Thyroid gland (tissue), 4 donors: ENCODE measurements around the gene H1-8. TPM values are rescaled to one million over a fixed set of nuclear protein-coding genes. Genes with fewer than 3 reads are reported as not detected.

ENCODE experiments used
- DNase-seq, 2 donors: peaks; one replicate each; pipeline ENCODE4 v3.0.0-alpha.2; 2019
- H3K27ac ChIP-seq, 3 donors: fragments of 200-600 bp; sonication (generic); 1 replicate in 2 of 3; 2 replicates in 1 of 3; pipeline ENCODE4 v1.5.1; 2016 to 2019; ENCODE audit warnings: mild to moderate bottlenecking in 1 of 3, moderate library complexity in 1 of 3
- H3K27me3 ChIP-seq: fragments of 200-600 bp; sonication (generic); one replicate; pipeline ENCODE4 v1.5.1; 2019
- H3K36me3 ChIP-seq, 2 donors: fragments of 200-600 bp; sonication (generic); one replicate each; pipeline ENCODE4 v1.5.1; 2016 to 2019
- H3K4me1 ChIP-seq, 2 donors: fragments of 200-600 bp; sonication (generic); one replicate each; pipeline ENCODE4 v1.5.1; 2017 to 2019
- H3K4me3 ChIP-seq, 3 donors: fragments of 200-600 bp; sonication (generic); replicated peaks in 1 of 3; 1 replicate in 2 of 3; 2 replicates in 1 of 3; pipeline ENCODE4 v1.5.1; 2016; ENCODE audit warnings: mild to moderate bottlenecking in 1 of 3
- H3K9me3 ChIP-seq: fragments of 200-600 bp; sonication (generic); one replicate; pipeline ENCODE4 v1.5.1; 2017
- POLR2A ChIP-seq, 2 donors: fragments of 450-650 bp; IDR thresholded peaks; one replicate each; pipeline ENCODE4 v1.6.1; 2017; ENCODE audit warnings: antibody characterized with exemption in 2 of 2, mild to moderate bottlenecking in 2 of 2, moderate library complexity in 1 of 2
- WGBS, 2 donors: methylation state at CpG; one replicate each; pipeline ENCODE4 v1.1.5; 2017; 5-methylcytosine and 5-hydroxymethylcytosine counted together
- intact Hi-C: fragments of 100-400 bp; cut with DNase I; formaldehyde crosslinking; loops from one replicate; pipeline ENCODE4 v1.15.1; 2023
- total RNA-seq, 4 donors: library from RNA; depleted of rRNA; stranded (reverse); fragments of >200 nt; gene quantifications; one replicate each; pipeline ENCODE4 v1.2.3, GENCODE V29; 2016
- TF ChIP-seq, protein P1 (sequence below), 6 experiments: fragments of 200-600 bp in 3 of 6; fragments of 450-650 bp in 3 of 6; sonication (generic) in 3 of 6; IDR thresholded peaks; one replicate each; pipeline ENCODE4 v1.5.1; 2016 to 2019; ENCODE audit warnings: antibody characterized with exemption in 6 of 6, mild to moderate bottlenecking in 2 of 6, inconsistent platforms in 1 of 6, moderate library complexity in 1 of 6

Gene H1-8
- total RNA-seq, 4 donors from 2014 or later, result not detected

- peak overlapping the region in 1 of 3 donors; percentile 2 for H3K27ac ChIP-seq
- H3K27me3 ChIP-seq, result no peaks in the 10 kb centered on the region
- H3K4me3 ChIP-seq, result no peak overlapping the region
- H3K9me3 ChIP-seq, result no peaks in the 10 kb centered on the region
- H3K36me3 ChIP-seq, result peaks cover 4 to 5% of the 10 kb centered on the region in 2 donors
- DNase-seq, result no peak
- TF ChIP-seq, protein P1, sequence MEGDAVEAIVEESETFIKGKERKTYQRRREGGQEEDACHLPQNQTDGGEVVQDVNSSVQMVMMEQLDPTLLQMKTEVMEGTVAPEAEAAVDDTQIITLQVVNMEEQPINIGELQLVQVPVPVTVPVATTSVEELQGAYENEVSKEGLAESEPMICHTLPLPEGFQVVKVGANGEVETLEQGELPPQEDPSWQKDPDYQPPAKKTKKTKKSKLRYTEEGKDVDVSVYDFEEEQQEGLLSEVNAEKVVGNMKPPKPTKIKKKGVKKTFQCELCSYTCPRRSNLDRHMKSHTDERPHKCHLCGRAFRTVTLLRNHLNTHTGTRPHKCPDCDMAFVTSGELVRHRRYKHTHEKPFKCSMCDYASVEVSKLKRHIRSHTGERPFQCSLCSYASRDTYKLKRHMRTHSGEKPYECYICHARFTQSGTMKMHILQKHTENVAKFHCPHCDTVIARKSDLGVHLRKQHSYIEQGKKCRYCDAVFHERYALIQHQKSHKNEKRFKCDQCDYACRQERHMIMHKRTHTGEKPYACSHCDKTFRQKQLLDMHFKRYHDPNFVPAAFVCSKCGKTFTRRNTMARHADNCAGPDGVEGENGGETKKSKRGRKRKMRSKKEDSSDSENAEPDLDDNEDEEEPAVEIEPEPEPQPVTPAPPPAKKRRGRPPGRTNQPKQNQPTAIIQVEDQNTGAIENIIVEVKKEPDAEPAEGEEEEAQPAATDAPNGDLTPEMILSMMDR (IDR thresholded peaks at IDR 0.05), result no peak
- TF ChIP-seq POLR2A (IDR thresholded peaks at IDR 0.05), result no peak
- intact Hi-C loops, result no loop called here
- 88% methylated on average over 1 of the region's 21 CpGs; no CpG with 5 or more reads in 1 of the 2 donors for WGBS, 2 donors
- peaks cover 17 to 32% of the 10 kb centered on the region in 2 donors for H3K4me1 ChIP-seq
These were observed 22.1 kb downstream of the H1-8 start for GRCh38 chr3:129564981-129565644.

- Histone ChIP-seq H3K4me1 (peaks cover 14 to 24% of the 10 kb centered on the region in 2 donors), H3K36me3 (peaks cover 8 to 10% of the 10 kb centered on the region in 2 donors), H3K4me3 (no peak overlapping the region), H3K27me3 (no peaks in the 10 kb centered on the region), H3K27ac (no peak overlapping the region), H3K9me3 (no peaks in the 10 kb centered on the region)
- WGBS, 2 donors, result 93 to 94% methylated on average over 7 of the region's 7 CpGs
- intact Hi-C loops, result no loop called here
- no peak for DNase-seq
- TF ChIP-seq, protein P1 (IDR thresholded peaks at IDR 0.05), result no peak
- no peak for TF ChIP-seq POLR2A (IDR thresholded peaks at IDR 0.05)
These were observed 22.9 kb downstream of the H1-8 start for GRCh38 chr3:129565902-129566301.

DNA sequence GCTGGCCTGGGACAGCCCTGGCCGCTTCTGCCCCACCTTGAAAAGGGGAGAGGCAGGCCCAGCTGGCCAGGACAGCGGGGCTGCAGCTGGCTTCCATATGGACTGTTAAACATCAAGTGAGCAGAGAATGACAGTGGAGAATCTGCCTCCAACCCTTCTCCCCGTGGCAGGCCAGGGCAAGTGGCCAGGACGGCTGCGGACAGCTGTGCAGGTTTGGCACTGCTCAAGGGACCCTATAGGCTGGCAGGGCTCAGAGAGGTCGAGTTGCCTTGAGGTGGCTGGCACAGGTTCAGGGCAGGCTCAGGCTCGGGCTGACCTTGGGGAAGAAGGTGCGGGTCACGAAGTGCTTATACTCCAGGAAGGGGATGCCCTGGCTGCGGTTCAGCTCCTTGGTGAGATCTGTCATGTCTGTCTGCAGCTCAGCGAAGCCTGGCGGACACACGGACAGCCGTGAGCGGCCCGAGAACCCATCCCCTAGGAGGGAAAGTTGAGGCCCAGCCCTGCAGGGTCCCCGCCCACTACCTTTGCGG, 24.3 kb downstream of the H1-8 start:
- 80 to 82% methylated on average over 9 to 17 of the region's 18 CpGs for WGBS, 2 donors
- no peak overlapping the region for H3K27ac ChIP-seq
- no peaks in the 10 kb centered on the region for H3K9me3 ChIP-seq
- TF ChIP-seq, protein P1 (IDR thresholded peaks at IDR 0.05), result no peak
- no peak for TF ChIP-seq POLR2A (IDR thresholded peaks at IDR 0.05)
- no peak for DNase-seq
- peaks cover 3 to 11% of the 10 kb centered on the region in 2 donors for H3K4me1 ChIP-seq
- no peak overlapping the region for H3K4me3 ChIP-seq
- H3K36me3 ChIP-seq, result peaks cover 11 to 19% of the 10 kb centered on the region in 2 donors
- intact Hi-C loops, result no loop called here
- no peaks in the 10 kb centered on the region for H3K27me3 ChIP-seq

DNA sequence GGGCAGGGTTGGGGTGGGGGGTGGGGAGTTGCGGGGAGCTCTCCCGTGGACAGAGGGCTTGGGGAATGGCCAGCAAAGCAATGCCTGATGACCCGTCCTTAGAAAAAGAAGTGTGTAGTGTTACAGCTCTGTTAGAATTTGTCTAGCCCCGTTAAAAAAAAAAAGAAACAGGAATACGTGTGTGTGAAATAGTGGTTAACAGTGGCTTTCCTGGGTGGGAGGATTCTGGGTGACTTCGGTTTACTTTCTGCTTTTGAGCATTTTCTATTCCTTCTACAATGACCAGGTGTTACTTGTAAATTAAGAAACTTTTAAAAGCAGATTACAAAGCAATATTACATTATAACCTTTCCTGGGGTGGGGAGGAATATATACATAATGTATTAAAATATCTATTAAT, 25.0 kb downstream of the H1-8 start:
- intact Hi-C loops, result no loop called here
- Histone ChIP-seq H3K27ac (no peak overlapping the region), H3K27me3 (no peaks in the 10 kb centered on the region), H3K4me1 (peaks cover 3 to 9% of the 10 kb centered on the region in 2 donors), H3K9me3 (no peaks in the 10 kb centered on the region), H3K4me3 (no peak overlapping the region), H3K36me3 (peaks cover 11 to 21% of the 10 kb centered on the region in 2 donors)
- no peak for TF ChIP-seq POLR2A (IDR thresholded peaks at IDR 0.05)
- TF ChIP-seq, protein P1 (IDR thresholded peaks at IDR 0.05), result no peak
- 71 to 74% methylated on average over 6 of the region's 6 CpGs for WGBS, 2 donors
- DNase-seq, result no peak

- intact Hi-C loops, result no loop called here
- WGBS, 2 donors, result 97 to 98% methylated on average over 7 of the region's 7 CpGs
- Histone ChIP-seq H3K4me1 (no peaks in the 10 kb centered on the region), H3K36me3 (peaks cover 11 to 21% of the 10 kb centered on the region in 2 donors), H3K27ac (no peak overlapping the region), H3K27me3 (no peaks in the 10 kb centered on the region), H3K9me3 (no peaks in the 10 kb centered on the region), H3K4me3 (no peak overlapping the region)
- no peak for DNase-seq
- no peak for TF ChIP-seq POLR2A (IDR thresholded peaks at IDR 0.05)
- TF ChIP-seq, protein P1 (IDR thresholded peaks at IDR 0.05), result no peak
These were observed 26.9 kb downstream of the H1-8 start for GRCh38 chr3:129569856-129570255.
